Measurements from ENCODE around the gene USP19. TPM values are rescaled to one million over a fixed set of nuclear protein-coding genes. Genes with fewer than 3 reads are reported as not detected.

USP19 gene
- total RNA-seq, 1 experiment from 2014 or later, result 64.4 TPM

GRCh38 chr3:49100046-49100615 is 20.5 kb downstream of the USP19 start:
- Histone ChIP-seq H3K4me3 (ENCODE audit: insufficient read depth, low read depth, low read length) (no peak overlapping the region), H3K36me3 (replicated peaks; ENCODE audit: control insufficient read depth, insufficient read depth, low read length) (peaks cover 51% of the 10 kb centered on the region), H3K27me3 (ENCODE audit: control insufficient read depth, insufficient read depth, low read length) (no peaks in the 10 kb centered on the region)
- DNase-seq, result no peak

- Histone ChIP-seq H3K27me3 (ENCODE audit: control insufficient read depth, insufficient read depth, low read length) (no peaks in the 10 kb centered on the region), H3K36me3 (replicated peaks; ENCODE audit: control insufficient read depth, insufficient read depth, low read length) (peaks cover 51% of the 10 kb centered on the region), H3K4me3 (ENCODE audit: insufficient read depth, low read depth, low read length) (no peak overlapping the region)
- no peak for DNase-seq
Measured at GRCh38 chr3:49098910-49099630, 21.6 kb downstream of the USP19 start.

GRCh38 chr3:49098429-49098828 is 22.2 kb downstream of the USP19 start:
- DNase-seq, result no peak
- no peaks in the 10 kb centered on the region for H3K27me3 ChIP-seq (ENCODE audit: control insufficient read depth, insufficient read depth, low read length)

GRCh38 chr3:49093853-49094767 is 26.5 kb downstream of the USP19 start, which contains the start of gene QRICH1:
TSS of gene QRICH1 (minus strand) at chr3:49094071. CDS start at chr3:49077017, 17,054 bp downstream.
- Histone ChIP-seq H3K36me3 (replicated peaks; ENCODE audit: control insufficient read depth, insufficient read depth, low read length) (peaks cover 16% of the 10 kb centered on the region), H3K27me3 (ENCODE audit: control insufficient read depth, insufficient read depth, low read length) (no peaks in the 10 kb centered on the region), H3K4me3 (ENCODE audit: insufficient read depth, low read depth, low read length) (peak within 1 kb of the TSS; percentile 93)
- peak; percentile 95 for DNase-seq

More at GRCh38 chr3:49098429-49098828, 22.2 kb downstream of the USP19 start:
- H3K4me3 ChIP-seq (ENCODE audit: insufficient read depth, low read depth, low read length), result no peak overlapping the region
- peaks cover 51% of the 10 kb centered on the region for H3K36me3 ChIP-seq (replicated peaks; ENCODE audit: control insufficient read depth, insufficient read depth, low read length)

GRCh38 chr3:49092938-49093852 is 27.4 kb downstream of the USP19 start:
- Histone ChIP-seq H3K4me3 (ENCODE audit: insufficient read depth, low read depth, low read length) (peak overlapping the region; percentile 93), H3K36me3 (replicated peaks; ENCODE audit: control insufficient read depth, insufficient read depth, low read length) (peaks cover 8% of the 10 kb centered on the region), H3K27me3 (ENCODE audit: control insufficient read depth, insufficient read depth, low read length) (no peaks in the 10 kb centered on the region)
- peak; percentile 97 for DNase-seq

GRCh38 chr3:49081429-49081828 is 39.2 kb downstream of the USP19 start:
- no peak for DNase-seq
- no peaks in the 10 kb centered on the region for H3K27me3 ChIP-seq (ENCODE audit: control insufficient read depth, insufficient read depth, low read length)
- H3K4me3 ChIP-seq (ENCODE audit: insufficient read depth, low read depth, low read length), result no peak overlapping the region
- H3K36me3 ChIP-seq (replicated peaks; ENCODE audit: control insufficient read depth, insufficient read depth, low read length), result peaks cover 9% of the 10 kb centered on the region

GRCh38 chr3:49079270-49079669 is 41.4 kb downstream of the USP19 start:
- no peak for DNase-seq
- H3K36me3 ChIP-seq (replicated peaks; ENCODE audit: control insufficient read depth, insufficient read depth, low read length), result peaks cover 22% of the 10 kb centered on the region
- no peaks in the 10 kb centered on the region for H3K27me3 ChIP-seq (ENCODE audit: control insufficient read depth, insufficient read depth, low read length)
- H3K4me3 ChIP-seq (ENCODE audit: insufficient read depth, low read depth, low read length), result no peak overlapping the region

- no peak for DNase-seq
- Histone ChIP-seq H3K36me3 (replicated peaks; ENCODE audit: control insufficient read depth, insufficient read depth, low read length) (peaks cover 24% of the 10 kb centered on the region), H3K4me3 (ENCODE audit: insufficient read depth, low read depth, low read length) (no peak overlapping the region), H3K27me3 (ENCODE audit: control insufficient read depth, insufficient read depth, low read length) (no peaks in the 10 kb centered on the region)
Measured at GRCh38 chr3:49076646-49077045, 44.0 kb downstream of the USP19 start.

GRCh38 chr3:49076116-49076515 is 44.5 kb downstream of the USP19 start:
- H3K27me3 ChIP-seq (ENCODE audit: control insufficient read depth, insufficient read depth, low read length), result no peaks in the 10 kb centered on the region
- DNase-seq, result no peak
- H3K4me3 ChIP-seq (ENCODE audit: insufficient read depth, low read depth, low read length), result no peak overlapping the region
- H3K36me3 ChIP-seq (replicated peaks; ENCODE audit: control insufficient read depth, insufficient read depth, low read length), result peaks cover 24% of the 10 kb centered on the region

Other genes with a start within 250 kb of the USP19 start
- 14.6 and 18.4 TPM in 2 replicates for gene SLC25A20, start 221.9 kb downstream of the USP19 start, total RNA-seq (2014; rRNA removed; shearing (Covaris generic))
- gene ARIH2, start 202.0 kb downstream of the USP19 start, total RNA-seq (2014; rRNA removed; shearing (Covaris generic)), result 120 and 125 TPM in 2 replicates
- 17.6 and 22.4 TPM in 2 replicates for gene P4HTM, start 130.6 kb downstream of the USP19 start, total RNA-seq (2014; rRNA removed; shearing (Covaris generic))
- gene WDR6, start 113.4 kb downstream of the USP19 start, total RNA-seq (2014; rRNA removed; shearing (Covaris generic)), result 141 and 151 TPM in 2 replicates
- 55.5 and 65.9 TPM in 2 replicates for gene DALRD3, start 102.2 kb downstream of the USP19 start, total RNA-seq (2014; rRNA removed; shearing (Covaris generic))
- gene NDUFAF3, start 98.7 kb downstream of the USP19 start, total RNA-seq (2014; rRNA removed; shearing (Covaris generic)), result 81.2 and 94.8 TPM in 2 replicates
- 409 and 490 TPM in 2 replicates for gene IMPDH2, start 91.4 kb downstream of the USP19 start, total RNA-seq (2014; rRNA removed; shearing (Covaris generic))
- 118 and 137 TPM in 2 replicates for gene QRICH1, start 26.8 kb downstream of the USP19 start, total RNA-seq (2014; rRNA removed; shearing (Covaris generic))
- 308 and 312 TPM in 2 replicates for gene QARS1, start 16.1 kb downstream of the USP19 start, total RNA-seq (2014; rRNA removed; shearing (Covaris generic))
- gene LAMB2, start 12.2 kb upstream of the USP19 start, total RNA-seq (2014; rRNA removed; shearing (Covaris generic)), result 81.1 and 87.3 TPM in 2 replicates
- gene CCDC71, start 45.5 kb upstream of the USP19 start, total RNA-seq (2014; rRNA removed; shearing (Covaris generic)), result 37.1 and 46.4 TPM in 2 replicates
- gene KLHDC8B, start 50.8 kb upstream of the USP19 start, total RNA-seq (2014; rRNA removed; shearing (Covaris generic)), result 19.8 and 27.7 TPM in 2 replicates
- gene C3orf62, start 156.4 kb upstream of the USP19 start, total RNA-seq (2014; rRNA removed; shearing (Covaris generic)), result 0.80 and 1.3 TPM in 2 replicates
- 9.6 and 10.7 TPM in 2 replicates for gene USP4, start 219.2 kb upstream of the USP19 start, total RNA-seq (2014; rRNA removed; shearing (Covaris generic))
- 222 and 298 TPM in 2 replicates for gene GPX1, start 237.5 kb upstream of the USP19 start, total RNA-seq (2014; rRNA removed; shearing (Covaris generic))